ENCODE data around the gene GLIPR1.
"Not testable (repeated sequence)": the region's sequence is repeated elsewhere in the genome, so short reads cannot be mapped to it uniquely, and the experiment has no call there.

The GLIPR1 gene

GRCh38 chr12:75443709-75444108 lies 36.8 kb upstream of the GLIPR1 start:
- TF ChIP-seq, protein P1, sequence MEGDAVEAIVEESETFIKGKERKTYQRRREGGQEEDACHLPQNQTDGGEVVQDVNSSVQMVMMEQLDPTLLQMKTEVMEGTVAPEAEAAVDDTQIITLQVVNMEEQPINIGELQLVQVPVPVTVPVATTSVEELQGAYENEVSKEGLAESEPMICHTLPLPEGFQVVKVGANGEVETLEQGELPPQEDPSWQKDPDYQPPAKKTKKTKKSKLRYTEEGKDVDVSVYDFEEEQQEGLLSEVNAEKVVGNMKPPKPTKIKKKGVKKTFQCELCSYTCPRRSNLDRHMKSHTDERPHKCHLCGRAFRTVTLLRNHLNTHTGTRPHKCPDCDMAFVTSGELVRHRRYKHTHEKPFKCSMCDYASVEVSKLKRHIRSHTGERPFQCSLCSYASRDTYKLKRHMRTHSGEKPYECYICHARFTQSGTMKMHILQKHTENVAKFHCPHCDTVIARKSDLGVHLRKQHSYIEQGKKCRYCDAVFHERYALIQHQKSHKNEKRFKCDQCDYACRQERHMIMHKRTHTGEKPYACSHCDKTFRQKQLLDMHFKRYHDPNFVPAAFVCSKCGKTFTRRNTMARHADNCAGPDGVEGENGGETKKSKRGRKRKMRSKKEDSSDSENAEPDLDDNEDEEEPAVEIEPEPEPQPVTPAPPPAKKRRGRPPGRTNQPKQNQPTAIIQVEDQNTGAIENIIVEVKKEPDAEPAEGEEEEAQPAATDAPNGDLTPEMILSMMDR (IDR thresholded peaks at IDR 0.05; ENCODE audit: low read depth, low read length), result no peak
- DNase-seq (ENCODE audit: low read depth, low spot score), result no peak
- in situ Hi-C loops (cut with HindIII; ENCODE audit: low sequenced_read_pairs), result no loop called here
- H3K4me3 ChIP-seq (ENCODE audit: low read depth, low read length), result no peak overlapping the region

GRCh38 chr12:75444429-75445136 lies 36.0 kb upstream of the GLIPR1 start:
- TF ChIP-seq, protein P1 (IDR thresholded peaks at IDR 0.05; ENCODE audit: low read depth, low read length), result no peak
- no peak overlapping the region for H3K4me3 ChIP-seq (ENCODE audit: low read depth, low read length)
- peak; percentile 50 for DNase-seq (ENCODE audit: low read depth, low spot score)
- in situ Hi-C loops (cut with HindIII; ENCODE audit: low sequenced_read_pairs), result no loop called here

GRCh38 chr12:75445137-75445507 lies 35.4 kb upstream of the GLIPR1 start:
- H3K4me3 ChIP-seq (ENCODE audit: low read depth, low read length); DNase-seq (ENCODE audit: low read depth, low spot score); in situ Hi-C loops (cut with HindIII; ENCODE audit: low sequenced_read_pairs): not testable (repeated sequence)

DNA sequence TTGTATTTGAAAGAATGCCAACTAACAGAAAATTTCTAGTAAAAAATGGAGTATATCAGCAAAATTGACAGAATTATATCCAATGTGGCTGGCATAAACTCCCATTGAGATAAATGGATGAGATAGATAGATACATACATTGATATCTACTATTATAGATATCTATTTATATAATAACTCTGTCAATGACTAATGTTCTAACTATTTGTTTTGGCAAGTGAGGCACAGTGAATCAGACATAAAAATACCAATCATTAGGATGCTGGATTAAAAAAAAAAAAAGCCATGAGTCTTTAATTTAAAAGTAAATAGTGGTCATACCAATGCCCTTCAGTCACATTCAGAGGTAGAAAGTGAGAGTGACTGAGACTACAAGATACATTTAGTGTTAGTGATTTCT lies 33.7 kb upstream of the GLIPR1 start:
- in situ Hi-C loops (cut with HindIII; ENCODE audit: low sequenced_read_pairs), result no loop called here
- H3K4me3 ChIP-seq (ENCODE audit: low read depth, low read length), result no peak overlapping the region
- TF ChIP-seq, protein P1 (IDR thresholded peaks at IDR 0.05; ENCODE audit: low read depth, low read length), result no peak
- DNase-seq (ENCODE audit: low read depth, low spot score), result peak; percentile 72

DNA sequence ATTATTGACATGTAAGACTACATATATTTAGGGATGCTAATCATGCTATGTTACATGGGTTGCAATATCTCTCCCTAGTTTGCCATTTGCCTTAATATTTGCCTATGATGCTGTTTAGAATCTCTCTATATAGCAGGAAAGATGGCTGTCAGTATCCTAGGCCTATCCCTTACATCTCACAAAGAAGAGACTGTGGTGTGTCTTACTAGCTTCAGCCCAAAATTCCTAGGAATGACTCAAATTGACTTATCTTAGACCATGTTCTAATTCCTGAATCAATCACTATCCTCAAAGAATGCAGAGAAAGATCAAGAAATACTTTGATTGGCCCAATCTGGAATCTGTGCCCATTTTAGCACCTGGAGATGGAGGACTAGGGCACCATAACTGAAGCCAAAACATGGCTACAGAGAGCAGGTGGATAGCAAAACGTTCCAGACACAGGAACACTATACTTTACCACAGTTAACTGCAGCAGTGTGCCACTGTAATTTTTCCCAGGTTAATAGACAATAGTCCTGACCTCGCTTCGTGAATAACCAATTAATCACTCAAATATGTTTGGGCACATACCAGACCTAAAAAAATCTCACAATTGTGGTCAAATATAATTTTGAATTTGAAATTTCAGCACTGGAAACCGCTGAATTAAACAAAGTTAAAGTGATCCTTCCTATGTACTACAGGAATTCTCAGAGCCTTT lies 32.7 kb upstream of the GLIPR1 start:
- TF ChIP-seq, protein P1 (IDR thresholded peaks at IDR 0.05; ENCODE audit: low read depth, low read length), result no peak
- no peak overlapping the region for H3K4me3 ChIP-seq (ENCODE audit: low read depth, low read length)
- in situ Hi-C loops (cut with HindIII; ENCODE audit: low sequenced_read_pairs), result no loop called here
- DNase-seq (ENCODE audit: low read depth, low spot score), result no peak

DNA sequence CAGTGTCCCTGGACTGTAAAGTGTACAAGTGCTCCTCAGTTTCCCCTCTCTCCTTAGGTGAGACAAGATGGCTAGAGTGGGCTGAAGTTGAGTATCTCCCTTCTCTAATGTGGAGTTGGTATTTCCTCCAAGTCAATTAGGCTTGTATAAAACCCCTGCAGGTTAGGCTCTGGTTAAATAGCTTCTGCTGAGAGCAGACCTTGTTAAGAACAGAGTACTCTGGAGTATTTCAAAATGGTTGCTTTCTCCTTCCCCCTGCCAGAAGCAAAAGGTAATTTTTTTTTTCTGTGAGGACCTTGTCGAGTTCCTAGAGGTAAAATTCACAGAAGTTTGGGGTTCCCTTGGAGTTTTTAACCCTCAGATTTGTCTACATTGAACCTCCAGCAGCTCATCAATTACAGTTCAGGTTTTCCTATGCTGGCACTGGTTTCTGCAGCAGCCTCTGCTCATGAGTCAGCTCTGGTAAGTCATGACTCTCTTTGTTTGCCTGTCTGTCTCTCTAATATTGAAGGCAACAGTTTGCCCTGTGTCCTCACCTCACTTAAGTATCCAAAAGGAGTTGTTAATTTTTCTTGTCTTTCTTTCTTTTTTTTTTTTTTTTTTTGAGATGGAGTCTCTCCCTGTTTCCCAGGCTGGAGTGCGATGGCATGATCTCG lies 27.8 kb upstream of the GLIPR1 start:
- TF ChIP-seq, protein P1 (IDR thresholded peaks at IDR 0.05; ENCODE audit: low read depth, low read length), result no peak
- peak; percentile 56 for DNase-seq (ENCODE audit: low read depth, low spot score)
- in situ Hi-C loops (cut with HindIII; ENCODE audit: low sequenced_read_pairs), result no loop called here
- H3K4me3 ChIP-seq (ENCODE audit: low read depth, low read length), result no peak overlapping the region

DNA sequence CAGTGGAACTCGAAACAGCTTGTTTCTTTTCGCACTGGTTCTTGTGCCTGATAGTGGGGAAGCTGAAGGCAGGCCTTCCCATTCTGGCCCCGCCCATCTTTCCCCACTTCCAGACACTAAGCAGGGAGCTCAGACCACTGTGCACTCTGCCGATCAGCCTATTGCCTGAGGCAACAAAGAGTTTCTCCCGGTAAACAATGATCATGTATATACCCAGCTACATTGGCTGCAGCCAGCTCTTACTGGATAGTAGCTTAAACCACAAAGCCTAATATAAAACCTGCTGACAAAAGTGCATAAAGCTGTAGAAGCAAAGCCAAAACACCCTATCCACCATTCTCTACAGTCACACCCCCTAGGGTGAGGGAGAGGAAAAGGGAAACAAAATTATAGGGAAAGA lies 24.7 kb upstream of the GLIPR1 start:
- TF ChIP-seq, protein P1 (IDR thresholded peaks at IDR 0.05; ENCODE audit: low read depth, low read length), result no peak
- H3K4me3 ChIP-seq (ENCODE audit: low read depth, low read length), result no peak overlapping the region
- in situ Hi-C loops (cut with HindIII; ENCODE audit: low sequenced_read_pairs), result no loop called here
- no peak for DNase-seq (ENCODE audit: low read depth, low spot score)
